Head of caudate nucleus (tissue), 42 donors: ENCODE results near the gene PTPRD.

Experiments used
- DNase-seq, 42 donors: peaks; one replicate each; pipeline versions ENCODE4 v3.0.0 to v3.0.0-alpha.2; 2020 to 2021; ENCODE audit warnings: mixed read lengths in 7 of 42
- intact Hi-C: fragments of 100-400 bp; cut with DNase I; formaldehyde crosslinking; loops from one replicate; pipeline ENCODE4 v1.15.0; 2022

The PTPRD gene

DNA sequence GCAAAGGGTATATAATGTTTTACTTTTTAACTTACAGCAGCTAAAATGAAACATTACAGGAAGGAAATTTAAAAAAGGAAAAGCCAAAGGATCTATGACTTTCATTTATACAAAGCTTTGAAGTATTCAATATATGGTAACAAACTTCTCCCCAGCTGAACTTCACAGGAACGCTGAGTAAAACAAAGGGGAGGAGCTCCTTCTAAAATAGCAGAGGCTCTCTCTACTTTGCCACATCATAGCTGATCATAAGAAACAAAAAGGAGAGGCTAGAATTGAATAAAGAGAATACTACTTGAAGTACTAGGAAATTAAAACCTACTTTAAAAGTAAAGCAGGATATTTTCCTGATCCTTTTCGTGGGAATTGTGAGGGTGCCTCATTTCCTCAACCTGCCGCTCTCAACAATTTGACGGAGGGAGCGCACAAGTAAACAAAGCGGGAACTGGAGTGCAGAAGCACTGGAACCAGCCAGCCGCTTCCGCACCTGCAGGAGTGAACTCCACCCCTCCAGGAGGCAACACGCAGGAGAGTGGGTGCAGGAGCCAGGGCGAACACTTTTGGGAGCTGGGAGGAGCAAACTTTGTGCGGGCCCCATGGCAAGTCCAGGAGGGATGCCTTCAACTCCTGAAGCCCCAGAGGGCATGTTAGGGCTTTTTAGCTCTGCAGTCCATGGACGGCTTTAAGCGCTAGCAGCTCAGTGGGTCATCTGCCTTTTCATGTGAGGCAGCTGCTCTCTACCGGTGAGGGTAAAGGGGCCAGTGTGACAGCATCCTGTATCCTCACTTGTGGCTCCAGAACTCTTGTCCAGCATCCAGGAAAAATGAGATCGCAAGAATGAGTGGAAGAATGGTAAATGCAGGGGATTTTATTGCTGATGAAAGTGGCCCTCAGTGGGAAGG is 757.4 kb downstream of the PTPRD start:
- intact Hi-C loops = no loop called here
- no peak for DNase-seq

DNA sequence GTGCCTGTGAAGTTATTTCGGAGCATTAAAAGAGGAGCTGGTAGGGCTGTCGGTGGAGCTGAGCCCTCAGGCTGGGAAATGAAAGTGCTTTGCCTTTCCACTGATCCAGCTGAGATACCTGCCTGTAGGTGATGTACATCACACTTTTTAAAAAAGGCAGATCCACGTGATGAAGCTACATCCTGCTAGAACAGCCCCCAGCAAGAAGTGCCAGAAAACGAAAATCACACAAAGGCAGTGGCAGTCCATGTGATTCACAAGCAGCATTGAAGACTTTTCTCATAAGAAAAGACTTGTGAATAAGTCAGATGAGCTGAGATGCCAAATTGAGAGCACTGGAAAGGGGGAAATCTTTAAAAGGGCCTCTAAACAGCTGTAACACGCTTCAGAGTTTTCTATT is 765.1 kb downstream of the PTPRD start:
- DNase-seq = no peak
- intact Hi-C loops = no loop called here

DNA sequence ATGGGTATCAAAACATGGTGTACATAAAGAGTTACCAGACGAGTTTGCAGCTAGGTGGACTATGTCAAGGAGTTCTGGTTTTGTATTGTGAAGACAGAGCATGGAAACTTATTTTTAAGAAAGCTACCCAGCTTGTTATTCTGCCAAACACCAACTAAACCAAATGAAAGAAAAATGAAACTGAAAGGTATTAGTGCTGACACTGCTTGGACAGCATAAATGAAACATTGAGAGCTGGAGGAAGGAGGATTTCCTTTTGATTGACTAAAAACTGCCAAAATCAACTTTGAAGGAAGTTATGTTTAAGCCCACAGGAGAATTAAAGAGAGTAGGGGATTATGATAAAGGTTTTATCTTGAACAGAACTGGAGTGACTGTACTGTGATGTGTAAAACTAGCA is 766.2 kb downstream of the PTPRD start:
- no peak for DNase-seq
- intact Hi-C loops = no loop called here

- intact Hi-C loops = no loop called here
- DNase-seq = no peak
Observed at GRCh38 chr9:9820436-9820835, 792.4 kb downstream of the PTPRD start.

GRCh38 chr9:9819886-9820285 is 792.9 kb downstream of the PTPRD start:
- no peak for DNase-seq
- intact Hi-C loops = no loop called here

- intact Hi-C loops = no loop called here
- no peak for DNase-seq
Observed at GRCh38 chr9:9817176-9817575, 795.6 kb downstream of the PTPRD start.

- no peak for DNase-seq
- intact Hi-C loops = no loop called here
Observed at GRCh38 chr9:9804109-9804508, 808.7 kb downstream of the PTPRD start.

DNA sequence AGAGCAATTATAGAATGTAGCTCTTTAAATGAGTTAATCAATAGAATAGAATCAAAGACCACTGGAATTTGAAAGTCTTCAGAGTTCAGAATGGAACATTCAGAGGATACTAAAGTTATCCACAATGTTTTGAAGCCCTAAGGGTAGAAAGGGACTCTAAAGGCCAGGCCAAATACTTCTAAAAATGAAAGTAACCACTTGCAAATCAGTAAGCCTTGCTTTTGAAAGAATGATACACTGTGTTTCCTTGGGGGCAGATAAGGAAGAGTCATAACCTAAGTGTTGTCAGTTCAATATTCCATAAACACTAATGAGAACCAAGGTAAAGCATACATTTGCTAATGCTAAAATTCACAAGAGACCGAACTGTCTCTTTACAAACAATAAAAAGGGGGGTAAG is 813.5 kb downstream of the PTPRD start:
- intact Hi-C loops = no loop called here

GRCh38 chr9:9792144-9792857 is 820.5 kb downstream of the PTPRD start:
- DNase-seq = no peak
- intact Hi-C loops = loop anchor here (5.0 kb wide), 1 partner anchor 185 kb away; no protein-coding TSS in a partner anchor

More for the DNA sequence above, 813.5 kb downstream of the PTPRD start:
- no peak for DNase-seq

- peak in 3 of 42 donors; percentile 7 to 10 (median 8) for DNase-seq
- intact Hi-C loops = loop anchor here (5.0 kb wide), 1 partner anchor 184 kb away; no protein-coding TSS in a partner anchor
Observed at GRCh38 chr9:9791611-9792010, 821.2 kb downstream of the PTPRD start.

- peak in 33 of 42 donors; percentile 6 to 78 (median 46) for DNase-seq
- intact Hi-C loops = loop anchor here (5.0 kb wide), 1 partner anchor 183 kb away; no protein-coding TSS in a partner anchor
Observed at GRCh38 chr9:9790216-9790872, 822.5 kb downstream of the PTPRD start.

GRCh38 chr9:9783711-9784110 is 829.1 kb downstream of the PTPRD start:
- no peak for DNase-seq
- intact Hi-C loops = no loop called here

GRCh38 chr9:9783211-9783610 is 829.6 kb downstream of the PTPRD start:
- intact Hi-C loops = no loop called here
- no peak for DNase-seq

GRCh38 chr9:9778293-9778692 is 834.5 kb downstream of the PTPRD start:
- DNase-seq = no peak
- intact Hi-C loops = no loop called here

DNA sequence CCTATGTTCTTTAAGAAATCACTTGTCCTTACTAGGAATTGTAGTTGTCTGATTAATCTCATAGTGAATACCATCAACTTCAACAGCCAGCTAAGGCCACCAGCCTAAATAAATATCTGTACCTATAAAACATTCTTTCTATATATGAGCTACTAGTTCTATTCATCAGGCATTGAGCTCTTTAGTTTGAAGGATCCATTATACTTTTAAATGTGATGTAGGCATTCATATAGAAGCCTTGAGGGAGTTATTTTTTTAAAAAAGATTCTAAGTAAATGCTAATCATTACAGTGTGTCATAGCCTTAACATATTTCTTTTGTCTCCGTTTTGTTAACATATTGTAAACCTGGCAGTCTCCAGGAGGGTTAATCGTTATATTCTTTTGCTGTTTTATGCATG is 838.3 kb downstream of the PTPRD start:
- no peak for DNase-seq
- intact Hi-C loops = no loop called here

DNA sequence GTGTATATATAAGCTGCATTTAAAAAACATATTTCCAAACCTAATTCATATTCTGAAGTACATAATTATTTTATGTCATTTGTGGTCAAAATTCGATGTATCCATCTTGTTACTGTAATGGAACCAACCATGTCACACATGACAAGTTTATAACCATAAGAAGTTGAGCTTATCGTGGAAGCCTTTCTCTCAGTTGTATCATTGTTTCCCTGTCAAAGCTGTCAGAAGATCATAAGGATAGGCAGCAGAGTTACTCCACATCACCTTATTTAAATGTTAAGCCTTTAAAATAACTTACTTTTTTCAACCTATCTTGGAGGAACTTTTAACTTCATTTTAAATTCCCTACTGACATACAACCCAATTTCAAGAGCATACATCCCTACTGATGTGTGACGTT is 841.5 kb downstream of the PTPRD start:
- intact Hi-C loops = no loop called here

DNA sequence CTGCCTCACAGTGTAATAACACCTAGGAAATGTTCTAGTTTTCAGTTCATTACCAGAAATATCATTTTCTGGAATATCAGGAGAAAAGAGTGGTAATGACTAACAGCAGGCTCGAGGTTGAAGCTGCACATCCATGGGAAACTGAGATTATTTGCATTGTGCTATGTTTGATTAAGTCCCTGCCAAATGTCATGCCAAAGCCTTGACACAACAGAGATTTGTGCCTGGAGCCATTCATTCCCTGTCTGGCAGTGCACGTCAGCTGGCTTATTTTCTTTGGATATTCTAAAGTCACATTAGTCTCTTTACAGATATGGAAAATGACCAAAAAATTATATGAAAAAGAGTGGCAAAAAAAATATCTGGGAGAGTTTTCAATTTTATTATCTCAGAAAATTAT is 848.0 kb downstream of the PTPRD start:
- no peak for DNase-seq
- intact Hi-C loops = no loop called here

More for the DNA sequence above, 841.5 kb downstream of the PTPRD start:
- DNase-seq = no peak

GRCh38 chr9:9754186-9754585 is 858.6 kb downstream of the PTPRD start:
- DNase-seq = no peak
- intact Hi-C loops = no loop called here

DNA sequence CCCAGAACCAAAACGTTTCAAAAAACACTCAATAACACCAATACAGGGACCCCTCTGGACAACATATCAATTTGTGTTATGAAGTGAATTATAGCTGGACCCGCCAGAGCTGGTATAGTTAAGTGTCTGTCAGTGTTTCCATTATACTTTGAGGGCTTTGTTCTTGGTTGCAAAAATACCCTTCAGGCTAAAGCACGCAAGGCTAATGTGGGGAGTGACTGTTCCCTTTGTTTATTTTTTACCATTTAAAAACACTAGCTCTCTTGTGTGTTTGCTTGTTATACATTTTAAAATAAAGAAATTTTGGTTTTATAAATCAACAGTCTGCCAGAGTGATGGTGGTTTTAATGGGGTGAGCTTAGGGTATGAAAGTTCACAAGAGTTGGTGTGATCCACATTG is 859.5 kb downstream of the PTPRD start:
- DNase-seq = no peak
- intact Hi-C loops = no loop called here

GRCh38 chr9:9752722-9753121 is 860.1 kb downstream of the PTPRD start:
- intact Hi-C loops = no loop called here
- no peak for DNase-seq
